NCI-H1092 treated with DMSO at 0.1 percent for 48 hours (cell line): ENCODE data around the gene LEUTX.
"Not testable (repeated sequence)": the region's sequence is repeated elsewhere in the genome, so short reads cannot be mapped to it uniquely, and the experiment has no call there.

ENCODE experiments used
- DNase-seq: peaks from one replicate; lab custom pipeline; 2025; lab: John Stamatoyannopoulos, UW

LEUTX gene

GRCh38 chr19:39778763-39779162 lies at the start of gene LEUTX:
TSS of gene LEUTX (plus strand) at chr19:39778854. CDS start at chr19:39778921, 67 bp downstream.
- DNase-seq, result no peak

GRCh38 chr19:39729594-39729993 lies 49.1 kb upstream of the LEUTX start:
- DNase-seq, result no peak

GRCh38 chr19:39731685-39732084 lies 47.0 kb upstream of the LEUTX start:
- DNase-seq, result no peak

GRCh38 chr19:39733841-39734240 lies 44.8 kb upstream of the LEUTX start:
- no peak for DNase-seq

- DNase-seq, result no peak
Measured at GRCh38 chr19:39735688-39736087, 43.0 kb upstream of the LEUTX start.

- no peak for DNase-seq
Measured at GRCh38 chr19:39736088-39736487, 42.6 kb upstream of the LEUTX start.

GRCh38 chr19:39737351-39737750 lies 41.3 kb upstream of the LEUTX start:
- no peak for DNase-seq

- no peak for DNase-seq
Measured at GRCh38 chr19:39737891-39738290, 40.8 kb upstream of the LEUTX start, which contains the start of gene CLC. TSS of gene CLC (minus strand) at chr19:39738029. CDS start at chr19:39737952, 77 bp downstream.

- no peak for DNase-seq
Measured at GRCh38 chr19:39738814-39739213, 39.8 kb upstream of the LEUTX start.

- DNase-seq, result no peak
Measured at GRCh38 chr19:39740395-39740794, 38.3 kb upstream of the LEUTX start.

- no peak for DNase-seq
Measured at GRCh38 chr19:39745643-39746042, 33.0 kb upstream of the LEUTX start.

GRCh38 chr19:39746836-39747529 lies 31.7 kb upstream of the LEUTX start:
- DNase-seq, result no peak

GRCh38 chr19:39749981-39750380 lies 28.7 kb upstream of the LEUTX start:
- DNase-seq, result no peak

- no peak for DNase-seq
Measured at GRCh38 chr19:39752390-39752789, 26.3 kb upstream of the LEUTX start.

GRCh38 chr19:39752795-39753194 lies 25.9 kb upstream of the LEUTX start:
- no peak for DNase-seq

- DNase-seq, result no peak
Measured at GRCh38 chr19:39754544-39754943, 24.1 kb upstream of the LEUTX start.

GRCh38 chr19:39754971-39755370 lies 23.7 kb upstream of the LEUTX start:
- DNase-seq, result no peak

GRCh38 chr19:39759457-39760184 lies 19.0 kb upstream of the LEUTX start:
- DNase-seq, result no peak

GRCh38 chr19:39761851-39762250 lies 16.8 kb upstream of the LEUTX start:
- DNase-seq, result not testable (repeated sequence)

GRCh38 chr19:39765091-39766076 lies 13.3 kb upstream of the LEUTX start:
- no peak for DNase-seq

- DNase-seq, result no peak
Measured at GRCh38 chr19:39768334-39768733, 10.3 kb upstream of the LEUTX start.

GRCh38 chr19:39768786-39769185 lies 9.9 kb upstream of the LEUTX start:
- no peak for DNase-seq
